Hematopoietic multipotent progenitor cell treated with erythropoietin and hydrocortisone succinate and interleukin-3 and kit ligand, for 15 days (in vitro differentiated cells): ENCODE results near the gene PIP4K2C.
"Not testable (repeated sequence)": the region's sequence is repeated elsewhere in the genome, so short reads cannot be mapped to it uniquely, and the experiment has no call there.

Source experiments
- DNase-seq: peaks from one replicate; pipeline ENCODE4 v3.0.0-alpha.2; 2015; ENCODE audit warnings: low spot score

PIP4K2C gene

DNA sequence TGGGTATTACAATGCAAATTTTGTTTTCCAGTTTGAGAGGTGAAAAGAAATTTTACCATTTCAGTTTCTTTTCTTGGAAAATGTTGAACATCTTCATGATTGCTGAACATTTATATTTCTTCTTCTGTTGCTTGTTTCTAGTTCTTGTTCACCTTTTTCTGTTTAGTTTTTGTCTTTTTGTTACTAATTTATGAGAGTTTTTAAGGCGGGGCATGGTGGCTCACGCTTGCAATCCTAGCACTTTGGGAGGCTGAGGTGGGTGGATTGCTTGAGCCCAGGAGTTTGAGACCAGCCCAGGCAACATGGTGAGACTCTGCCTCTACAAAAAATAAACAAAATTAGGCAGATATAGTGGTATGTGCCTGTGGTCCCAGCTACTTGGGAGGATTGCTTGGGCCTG is 30.5 kb upstream of the PIP4K2C start:
- DNase-seq = no peak

DNA sequence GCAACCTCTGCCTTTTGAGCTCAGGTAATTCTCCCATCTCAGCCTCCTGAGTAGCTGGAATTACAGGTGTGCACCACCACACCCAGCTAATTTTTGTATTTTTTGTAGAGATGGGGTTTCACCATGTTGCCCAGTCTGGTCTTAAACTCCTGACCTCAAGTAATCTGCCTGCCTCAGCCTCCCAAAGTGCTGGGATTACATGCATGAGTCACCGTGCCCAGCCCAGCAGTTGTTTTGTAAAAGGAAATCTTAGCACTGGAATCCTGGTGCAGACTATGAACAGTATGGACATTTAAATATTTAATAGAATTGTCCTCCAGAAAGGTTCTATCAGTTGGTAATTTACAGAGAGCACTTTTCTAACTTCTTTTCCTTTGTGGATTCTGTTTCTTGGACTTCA is 29.9 kb upstream of the PIP4K2C start:
- not testable (repeated sequence) for DNase-seq

DNA sequence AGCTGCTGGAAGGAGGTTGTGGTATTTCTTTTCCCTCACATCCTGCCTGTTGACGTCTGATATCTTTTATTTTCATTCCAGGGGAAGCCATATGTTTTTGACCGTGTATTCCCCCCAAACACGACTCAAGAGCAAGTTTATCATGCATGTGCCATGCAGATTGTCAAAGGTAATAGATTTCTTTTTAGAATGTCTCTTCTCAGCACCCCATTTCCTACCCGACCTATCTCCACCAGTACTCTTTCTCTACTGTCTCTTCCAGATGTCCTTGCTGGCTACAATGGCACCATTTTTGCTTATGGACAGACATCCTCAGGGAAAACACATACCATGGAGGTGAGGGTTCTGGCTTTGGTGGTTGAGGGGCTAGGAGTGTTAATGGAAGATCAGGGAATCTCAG is 27.6 kb upstream of the PIP4K2C start:
- no peak for DNase-seq

DNA sequence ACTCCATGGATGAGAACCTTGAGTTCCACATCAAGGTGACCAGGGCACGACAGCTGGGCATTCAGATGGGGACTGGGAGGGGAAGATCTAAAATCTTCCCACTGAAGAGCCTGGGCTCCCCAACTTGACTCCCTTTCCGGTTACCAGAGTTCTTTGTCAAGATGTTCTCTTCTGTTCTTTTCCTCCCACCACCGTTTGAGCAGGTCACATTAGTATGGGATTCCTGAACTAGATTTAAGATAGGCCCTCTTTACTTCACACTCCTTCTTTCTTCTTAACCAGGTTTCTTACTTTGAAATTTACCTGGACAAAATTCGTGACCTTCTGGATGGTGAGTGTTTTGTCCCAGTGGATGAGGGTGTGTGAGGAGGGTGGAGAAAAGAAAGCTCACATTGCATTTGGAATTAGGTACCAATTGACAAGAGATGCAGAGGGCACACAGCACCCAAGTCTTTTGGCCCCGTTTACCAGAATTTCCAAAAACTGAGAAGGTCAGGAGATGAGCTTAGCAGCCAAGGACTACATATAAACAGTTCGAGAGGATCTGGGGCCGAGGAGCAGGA is 26.7 kb upstream of the PIP4K2C start:
- no peak for DNase-seq

DNA sequence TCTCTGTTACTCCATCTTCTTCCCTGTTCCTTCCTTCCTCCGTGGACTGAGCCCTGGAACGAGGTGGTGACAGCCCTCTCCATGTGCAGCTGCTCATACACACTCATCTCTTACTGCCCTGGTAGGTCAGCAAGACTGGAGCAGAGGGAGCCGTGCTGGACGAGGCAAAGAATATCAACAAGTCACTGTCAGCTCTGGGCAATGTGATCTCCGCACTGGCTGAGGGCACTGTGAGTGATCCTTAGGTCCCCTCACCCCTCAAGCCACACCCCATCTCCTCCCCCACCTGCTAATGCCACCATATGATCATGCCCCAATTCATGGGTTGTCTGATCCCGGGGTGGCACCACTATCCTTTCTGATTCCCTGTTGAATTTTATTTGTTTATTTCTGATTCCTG is 22.2 kb upstream of the PIP4K2C start:
- no peak for DNase-seq

DNA sequence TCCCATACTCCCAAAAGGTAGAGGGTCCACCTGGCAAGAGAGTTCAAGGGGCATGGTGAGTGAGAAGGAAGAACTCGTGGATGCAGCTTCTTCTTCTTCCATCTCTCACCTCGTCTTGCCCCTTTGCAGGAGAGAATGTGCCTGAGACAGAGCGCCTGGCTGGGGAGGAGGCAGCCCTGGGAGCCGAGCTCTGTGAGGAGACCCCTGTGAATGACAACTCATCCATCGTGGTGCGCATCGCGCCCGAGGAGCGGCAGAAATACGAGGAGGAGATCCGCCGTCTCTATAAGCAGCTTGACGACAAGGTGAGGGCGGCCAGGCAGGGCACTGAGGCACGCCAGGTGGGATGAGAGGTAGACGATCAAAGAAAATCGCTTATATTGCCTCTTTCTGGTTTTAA is 21.1 kb upstream of the PIP4K2C start:
- DNase-seq = no peak

DNA sequence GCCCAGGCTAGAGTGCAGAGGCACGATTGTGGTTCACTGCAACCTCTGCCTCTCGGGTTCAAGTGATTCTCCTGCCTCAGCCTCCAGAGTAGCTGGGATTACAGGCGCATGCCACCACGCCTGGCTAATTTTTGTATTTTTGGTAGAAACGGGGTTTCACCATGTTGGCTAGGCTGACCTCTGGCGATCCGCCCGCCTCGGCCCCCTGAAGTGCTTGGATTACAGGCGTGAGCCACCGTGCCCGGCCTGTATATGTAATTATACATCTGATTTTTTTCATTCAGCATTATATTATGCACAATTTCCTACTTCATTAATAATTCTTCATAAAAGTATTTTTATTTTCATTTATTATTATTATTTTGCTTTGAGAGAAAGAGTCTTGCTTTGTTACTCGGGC is 20.6 kb upstream of the PIP4K2C start:
- not testable (repeated sequence) for DNase-seq

DNA sequence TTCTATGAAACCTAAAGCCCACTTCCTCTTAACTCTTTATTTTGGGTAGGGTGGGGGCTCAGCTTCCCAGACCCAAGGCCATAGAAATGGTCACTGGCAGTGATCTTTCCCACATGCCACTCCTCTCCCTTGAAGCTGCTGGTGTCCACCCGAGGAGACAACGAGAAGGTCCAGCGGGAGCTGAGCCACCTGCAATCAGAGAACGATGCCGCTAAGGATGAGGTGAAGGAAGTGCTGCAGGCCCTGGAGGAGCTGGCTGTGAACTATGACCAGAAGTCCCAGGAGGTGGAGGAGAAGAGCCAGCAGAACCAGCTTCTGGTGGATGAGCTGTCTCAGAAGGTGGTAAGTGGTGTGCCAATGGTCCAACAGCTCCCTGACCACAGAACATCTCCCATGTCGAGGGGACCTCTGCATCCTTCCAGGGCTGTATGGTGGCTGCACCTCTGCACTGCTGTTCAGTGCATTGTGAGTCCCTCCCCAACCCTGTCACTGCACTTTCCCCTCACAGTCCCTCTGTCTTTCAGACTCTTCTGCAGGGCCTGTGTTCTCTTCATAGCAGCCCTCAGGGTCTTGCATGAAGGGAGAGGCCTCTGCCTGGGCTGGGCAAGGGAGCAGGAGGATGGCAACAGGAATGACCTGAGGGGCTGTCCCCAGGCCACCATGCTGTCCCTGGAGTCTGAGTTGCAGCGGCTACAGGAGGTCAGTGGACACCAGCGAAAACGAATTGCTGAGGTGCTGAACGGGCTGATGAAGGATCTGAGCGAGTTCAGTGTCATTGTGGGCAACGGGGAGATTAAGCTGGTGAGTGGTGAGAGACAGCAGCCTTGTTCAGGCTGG is 18.8 kb upstream of the PIP4K2C start:
- DNase-seq = no peak

DNA sequence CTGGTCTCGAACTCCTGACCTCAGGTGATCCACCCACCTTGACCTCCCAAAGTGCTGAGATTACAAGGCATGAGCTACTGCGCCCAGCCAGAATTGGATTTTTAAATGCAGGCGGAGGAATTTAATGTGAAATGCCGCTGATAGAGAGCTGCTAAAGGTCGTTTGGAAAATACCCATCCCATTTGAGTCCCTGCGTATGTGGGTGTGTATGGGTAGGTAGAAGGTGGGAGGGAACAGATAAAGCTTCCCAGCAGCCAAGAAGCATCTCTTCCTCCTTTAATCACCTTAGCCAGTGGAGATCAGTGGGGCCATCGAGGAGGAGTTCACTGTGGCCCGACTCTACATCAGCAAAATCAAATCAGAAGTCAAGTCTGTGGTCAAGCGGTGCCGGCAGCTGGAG is 16.2 kb upstream of the PIP4K2C start:
- no peak for DNase-seq

DNA sequence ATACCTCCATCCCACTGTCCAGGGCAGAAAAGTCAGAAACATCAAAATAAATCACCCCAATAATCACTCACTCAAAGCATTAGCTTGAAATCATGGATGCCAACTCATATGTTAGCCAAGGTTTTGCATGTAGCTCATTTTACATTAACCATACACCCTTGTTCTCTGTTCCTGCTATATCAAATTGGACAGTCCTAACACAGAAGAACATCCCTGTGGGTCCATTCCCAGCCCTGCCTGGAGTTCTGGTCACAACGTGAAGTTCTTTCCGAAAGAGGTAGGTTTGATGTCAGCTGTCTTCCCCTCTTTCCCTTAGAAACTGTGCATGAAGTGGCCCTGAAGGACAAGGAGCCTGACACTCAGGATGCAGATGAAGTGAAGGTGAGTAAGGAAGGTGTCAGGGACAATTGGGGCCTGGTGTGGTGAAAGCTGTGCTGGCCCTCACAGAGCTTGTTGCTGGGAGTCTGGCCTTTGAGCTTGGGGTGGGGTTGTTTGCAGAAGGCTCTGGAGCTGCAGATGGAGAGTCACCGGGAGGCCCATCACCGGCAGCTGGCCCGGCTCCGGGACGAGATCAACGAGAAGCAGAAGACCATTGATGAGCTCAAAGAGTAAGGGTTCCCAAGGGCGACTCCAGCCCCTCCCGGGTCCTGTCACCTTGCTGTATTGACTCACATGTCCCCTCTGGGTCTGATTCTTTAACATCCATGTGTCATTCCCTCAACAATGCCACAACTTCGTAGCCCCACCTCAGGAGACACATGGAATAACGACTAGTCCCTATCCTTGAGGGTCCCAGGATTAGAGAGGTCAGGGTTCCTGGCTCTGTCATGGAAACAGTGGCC is 15.0 kb upstream of the PIP4K2C start:
- DNase-seq = no peak

DNA sequence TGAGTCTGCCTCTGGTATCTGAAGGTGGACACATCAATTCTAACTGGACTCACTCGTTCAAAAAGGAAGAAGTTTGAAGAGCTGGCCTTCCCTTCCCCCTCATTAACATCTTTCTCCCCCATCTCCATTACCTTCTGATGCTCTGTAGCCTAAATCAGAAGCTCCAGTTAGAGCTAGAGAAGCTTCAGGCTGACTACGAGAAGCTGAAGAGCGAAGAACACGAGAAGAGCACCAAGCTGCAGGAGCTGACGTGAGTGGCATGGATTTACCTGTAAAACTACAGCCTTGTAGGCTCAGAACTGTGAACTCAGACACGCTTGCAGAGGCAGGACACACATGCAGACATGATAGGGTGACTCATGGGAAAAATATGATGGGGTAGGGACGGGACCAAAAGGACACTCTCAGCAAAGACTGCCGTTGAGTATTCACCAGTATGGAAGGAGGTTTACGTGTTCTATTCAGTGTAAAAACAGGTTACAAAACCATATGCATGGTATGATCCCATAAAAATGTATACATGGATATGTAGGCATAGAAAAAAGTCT is 14.3 kb upstream of the PIP4K2C start:
- no peak for DNase-seq

DNA sequence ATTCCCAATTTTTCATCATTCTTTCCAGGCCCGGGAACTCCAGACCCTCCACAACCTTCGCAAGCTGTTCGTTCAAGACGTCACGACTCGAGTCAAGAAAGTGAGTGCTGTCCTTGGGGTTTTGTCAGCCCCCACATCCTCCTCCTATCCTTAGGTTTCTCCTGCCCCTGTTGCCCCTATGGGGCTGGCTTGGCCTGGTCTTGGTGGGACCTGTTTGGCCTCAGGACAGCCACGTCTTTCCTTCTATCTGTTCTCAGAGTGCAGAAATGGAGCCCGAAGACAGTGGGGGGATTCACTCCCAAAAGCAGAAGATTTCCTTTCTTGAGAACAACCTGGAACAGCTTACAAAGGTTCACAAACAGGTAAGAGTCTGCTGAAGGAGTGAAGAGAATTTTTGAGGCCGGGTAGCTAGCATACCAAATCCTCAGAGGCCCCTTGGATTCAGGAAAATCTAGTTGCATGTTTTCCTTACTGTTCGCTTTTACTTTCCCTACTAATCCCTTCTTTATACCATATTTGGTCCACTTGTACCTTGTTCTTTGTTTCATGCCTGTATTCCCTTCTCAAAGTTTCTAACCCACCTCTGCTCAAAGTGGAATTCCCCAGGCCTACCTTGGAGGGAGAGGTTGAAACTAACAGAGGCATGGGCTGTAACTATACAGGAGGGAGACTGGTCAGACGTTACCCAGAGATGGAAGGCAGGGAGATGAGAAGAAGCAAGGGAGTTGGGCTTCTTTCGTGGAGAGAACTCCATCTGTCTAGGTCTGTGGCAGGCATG is 12.8 kb upstream of the PIP4K2C start:
- no peak for DNase-seq

DNA sequence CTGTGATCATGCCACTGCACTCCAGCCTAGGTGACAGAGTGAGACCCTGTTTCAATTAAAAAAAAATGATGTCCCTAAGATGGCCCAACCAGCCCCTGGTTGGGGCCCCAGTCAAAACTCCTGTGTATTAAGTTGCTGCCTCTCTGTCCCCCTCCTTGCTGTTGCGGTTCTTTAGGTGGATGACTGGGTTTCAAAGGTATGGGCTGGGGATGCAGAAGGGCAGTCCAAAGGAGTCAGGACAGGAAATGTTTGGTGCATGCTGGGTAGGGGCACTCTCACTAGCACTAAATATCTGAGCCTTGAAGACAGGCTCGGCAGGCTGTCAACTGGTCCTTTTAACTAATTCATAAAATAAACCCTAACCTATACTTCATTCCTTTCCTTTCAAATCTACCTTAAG is 12.0 kb upstream of the PIP4K2C start:
- DNase-seq = no peak

DNA sequence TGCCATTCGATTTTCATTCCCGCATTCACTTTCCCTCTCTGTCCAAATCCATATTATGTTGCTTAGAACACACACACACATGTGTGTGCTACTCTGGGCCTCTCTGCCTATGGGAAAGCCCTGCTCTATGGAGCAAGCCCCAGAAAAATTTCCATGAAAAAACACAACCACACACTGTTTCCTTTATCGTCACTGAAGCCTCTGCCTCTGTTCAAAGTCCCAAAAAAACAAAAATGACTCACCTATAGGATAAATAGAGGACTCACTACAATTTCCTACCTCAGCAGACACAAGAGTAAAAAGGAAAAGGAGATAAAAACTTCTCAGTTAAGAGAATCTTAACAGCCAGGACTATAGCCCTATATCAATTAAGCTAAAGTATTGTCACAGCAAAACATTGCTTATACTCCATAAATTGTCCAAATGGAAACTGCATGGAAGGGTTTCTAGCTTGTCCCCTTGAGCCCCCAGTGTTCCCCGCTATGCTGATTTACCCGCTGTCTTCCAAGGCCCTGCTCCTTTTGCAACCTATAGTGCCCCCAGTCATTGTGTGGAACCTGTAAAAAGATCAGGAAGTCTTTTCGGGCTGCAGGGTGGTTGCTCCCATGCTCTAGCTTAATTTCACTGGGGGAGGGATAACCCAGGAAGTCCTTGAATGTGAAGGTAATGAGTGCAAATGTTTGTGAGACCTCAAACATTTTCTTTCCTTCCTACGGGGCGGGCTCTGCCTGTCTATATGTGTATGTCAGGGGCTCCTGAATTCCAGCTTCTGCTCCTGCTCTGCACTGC is 11.1 kb upstream of the PIP4K2C start:
- DNase-seq = no peak

DNA sequence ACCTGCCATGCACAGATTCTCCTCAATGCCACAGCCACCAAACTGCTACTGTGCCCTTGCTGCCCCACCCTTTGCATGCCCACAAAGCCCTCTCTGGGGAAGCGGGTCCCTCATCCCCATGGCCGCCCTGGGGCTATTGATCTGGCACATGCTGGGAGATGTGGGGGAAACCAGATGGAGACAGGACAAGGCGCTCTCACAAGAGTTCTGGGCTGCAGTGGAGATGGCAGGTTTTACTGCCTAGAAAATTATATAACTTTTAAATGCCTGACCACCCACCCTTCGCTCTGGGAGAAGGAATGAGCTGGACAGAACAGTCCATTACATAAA is 10.6 kb upstream of the PIP4K2C start:
- no peak for DNase-seq

DNA sequence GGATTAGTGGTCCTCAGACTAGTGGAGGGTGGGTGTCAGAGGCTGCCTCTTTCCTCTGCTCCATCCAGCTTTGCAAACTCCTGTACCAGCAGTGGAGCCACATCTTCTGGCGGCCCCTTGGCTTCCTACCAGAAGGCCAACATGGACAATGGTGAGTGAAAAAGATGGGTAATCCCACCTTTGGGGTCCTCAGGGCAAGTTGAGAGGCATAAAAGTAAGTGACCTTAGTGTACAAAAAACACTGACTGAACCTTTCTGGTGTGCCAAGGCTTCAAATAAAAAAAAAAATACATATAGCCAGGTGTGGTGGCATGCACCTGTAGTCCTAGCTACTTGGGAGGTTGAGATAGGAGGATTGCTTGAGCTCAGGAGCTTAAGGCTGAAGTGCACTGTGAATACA is 9.2 kb upstream of the PIP4K2C start:
- DNase-seq = no peak

DNA sequence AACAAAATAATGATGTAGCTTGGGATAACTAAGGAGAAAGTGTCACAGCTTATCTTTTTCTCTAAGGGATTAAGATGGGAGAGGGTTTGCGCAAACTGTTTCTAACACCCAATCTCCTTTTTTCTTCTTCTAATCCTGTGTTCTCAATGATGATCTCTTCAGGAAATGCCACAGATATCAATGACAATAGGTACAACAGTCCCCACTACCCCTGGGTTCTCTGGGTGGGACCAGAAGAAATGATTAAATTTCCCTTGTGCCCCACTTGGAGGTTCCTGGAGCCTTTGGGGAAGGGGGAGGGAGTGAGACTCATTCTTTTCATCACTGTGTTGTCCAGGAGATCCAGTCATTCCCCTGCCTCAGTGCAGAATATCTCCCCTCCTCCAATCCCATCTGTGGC is 8.6 kb upstream of the PIP4K2C start:
- no peak for DNase-seq

DNA sequence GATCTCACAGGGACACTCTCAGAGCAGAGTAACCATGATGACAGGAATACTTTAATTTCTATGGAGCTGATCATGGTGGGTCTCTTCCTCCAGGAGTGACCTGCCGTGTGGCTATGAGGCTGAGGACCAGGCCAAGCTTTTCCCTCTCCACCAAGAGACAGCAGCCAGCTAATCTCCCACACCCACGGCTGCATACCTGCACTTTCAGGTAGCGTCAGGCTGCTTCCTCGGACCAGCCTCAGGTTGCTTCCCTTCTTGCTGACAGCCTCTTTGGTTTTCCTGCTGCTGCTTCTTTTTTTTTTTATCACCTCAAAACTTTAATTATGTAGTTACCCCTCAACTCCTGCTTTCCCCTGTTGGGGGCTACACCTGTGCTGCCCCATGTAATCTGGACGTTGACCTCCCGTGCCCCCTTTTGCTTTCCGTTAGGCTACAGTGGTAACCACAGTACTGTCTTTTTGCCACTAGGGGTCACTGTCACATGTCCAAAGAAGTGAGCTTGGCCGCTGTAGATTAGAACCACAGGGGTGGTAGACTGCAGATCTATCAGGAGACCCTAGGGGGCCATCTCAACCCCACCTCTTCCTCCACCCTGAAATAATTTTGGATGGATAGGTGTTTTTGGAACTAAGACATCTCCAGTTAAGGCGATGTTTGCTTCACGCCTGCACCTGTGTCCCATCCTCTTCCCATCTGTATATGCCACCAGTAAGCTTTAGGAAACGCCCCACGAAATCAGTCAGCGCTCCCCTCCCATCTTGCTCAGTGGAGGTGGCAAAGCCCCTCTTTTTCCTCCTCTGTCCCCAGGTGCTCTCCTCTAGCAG is 7.8 kb upstream of the PIP4K2C start:
- DNase-seq = peak; percentile 84

DNA sequence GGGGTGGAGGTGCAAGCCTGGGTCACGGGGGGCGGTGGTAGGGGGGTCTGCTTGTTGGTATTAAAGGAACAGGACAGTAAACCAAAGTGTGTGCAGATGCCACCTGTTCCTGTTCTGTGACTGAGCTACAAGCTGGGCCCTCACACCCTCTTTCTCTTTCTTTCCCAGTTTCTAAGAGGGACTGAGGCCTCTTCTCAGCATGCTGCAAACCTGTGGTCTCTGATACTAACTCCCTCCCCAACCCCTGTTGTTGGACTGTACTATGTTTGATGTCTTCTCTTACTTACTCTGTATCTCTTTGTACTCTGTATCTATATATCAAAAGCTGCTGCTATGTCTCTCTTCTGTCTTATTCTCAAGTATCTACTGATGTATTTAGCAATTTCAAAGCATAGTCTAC is 6.9 kb upstream of the PIP4K2C start:
- DNase-seq = no peak

DNA sequence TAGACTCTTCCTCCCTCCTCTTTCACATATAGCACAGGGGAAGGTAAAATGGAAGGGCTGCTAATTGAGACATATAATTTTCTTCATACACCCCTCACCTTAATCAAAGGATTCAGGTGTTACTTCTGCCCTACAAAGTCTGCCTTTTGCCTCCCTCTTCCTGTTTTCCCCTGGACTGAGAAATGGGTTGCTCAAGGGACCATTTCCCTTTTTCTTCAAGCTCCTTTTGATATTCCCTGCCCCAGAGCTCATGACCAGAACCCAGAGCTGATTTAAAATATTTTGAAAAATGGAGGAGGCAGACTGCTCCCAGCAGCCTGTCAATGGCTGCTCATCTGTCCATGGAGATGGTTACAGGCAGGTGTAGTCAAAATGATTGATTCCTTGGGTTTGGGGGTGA is 6.3 kb upstream of the PIP4K2C start:
- no peak for DNase-seq
